HepG2 (cell line): ENCODE data around the gene SVOP. TPM values are rescaled to one million over a fixed set of nuclear protein-coding genes. Genes with fewer than 3 reads are reported as not detected.

ENCODE experiments used
- CENPT ChIP-seq: sonication (generic); formaldehyde crosslinking; IDR thresholded peaks from 2 replicates; pipeline ENCODE4 v1.8.0; 2022; ENCODE audit warnings: low read depth, mild to moderate bottlenecking, moderate library complexity, missing genetic modification reagents
- FIP1L1 ChIP-seq: fragments of 200-400 bp; formaldehyde crosslinking; IDR thresholded peaks from 2 replicates; pipeline ENCODE4 v1.6.1; 2018; ENCODE audit warnings: low read depth, mild to moderate bottlenecking, low read length, moderate library complexity, borderline replicate concordance; ENCODE audit not compliant: insufficient read depth
- FOXK2 ChIP-seq: fragments of 450-650 bp; IDR thresholded peaks from 2 replicates; pipeline ENCODE4 v1.6.1; 2016
- GABPA ChIP-seq, 2 experiments: IDR thresholded peaks; 2 replicates each; pipeline ENCODE4 v1.6.1; 2011 to 2016; ENCODE audit warnings: low read depth in 2 of 2, low read length in 1 of 2, missing biosample characterization in 1 of 2, missing genetic modification characterization in 1 of 2
- GPN1 ChIP-seq: sonication (generic); formaldehyde crosslinking; IDR thresholded peaks from 2 replicates; pipeline ENCODE4 v1.5.1; 2020; ENCODE audit warnings: missing genetic modification reagents, borderline replicate concordance
- PHF20 ChIP-seq: sonication (generic); formaldehyde crosslinking; IDR thresholded peaks from 2 replicates; pipeline ENCODE4 v1.5.0; 2020; ENCODE audit warnings: mild to moderate bottlenecking, missing genetic modification reagents
- RXRB ChIP-seq: IDR thresholded peaks from 2 replicates; pipeline ENCODE4 v1.6.1; 2016; ENCODE audit warnings: borderline replicate concordance, missing genetic modification reagents, missing compliant biosample characterization
- TIGD3 ChIP-seq: sonication (generic); formaldehyde crosslinking; IDR thresholded peaks from 2 replicates; pipeline ENCODE4 v1.5.1; 2020; ENCODE audit warnings: mild to moderate bottlenecking, missing genetic modification reagents, borderline replicate concordance
- ZNF280B ChIP-seq: sonication (generic); formaldehyde crosslinking; IDR thresholded peaks from 2 replicates; pipeline ENCODE4 v1.5.0; 2020; ENCODE audit warnings: missing genetic modification reagents, mild to moderate bottlenecking, borderline replicate concordance
- ZNF431 ChIP-seq: sonication (generic); formaldehyde crosslinking; IDR thresholded peaks from 2 replicates; pipeline ENCODE4 v1.9.0; 2022; ENCODE audit warnings: missing genetic modification reagents, low read depth, mild to moderate bottlenecking, borderline replicate concordance
- ZNF460 ChIP-seq: sonication (generic); formaldehyde crosslinking; IDR thresholded peaks from 2 replicates; pipeline ENCODE4 v1.5.1; 2020; ENCODE audit warnings: missing genetic modification reagents, mild to moderate bottlenecking, borderline replicate concordance
- ZNF614 ChIP-seq: IDR thresholded peaks from 2 replicates; pipeline ENCODE4 v1.6.1; 2018; ENCODE audit warnings: missing biosample characterization, missing genetic modification reagents, inconsistent platforms, borderline replicate concordance
- ZZZ3 ChIP-seq: sonication (generic); formaldehyde crosslinking; IDR thresholded peaks from 2 replicates; pipeline ENCODE4 v1.4.0; 2020; ENCODE audit warnings: missing genetic modification reagents, mild to moderate bottlenecking, borderline replicate concordance
- polyA plus RNA-seq, 8 experiments: library from polyadenylated mRNA; depleted of rRNA in 3 of 8; stranded (reverse) in 7 of 8; unstranded in 1 of 8; fragments of >200 nt; fragmentation: Illumina TruSeq in 4 of 8; extraction: Trizol in 4 of 8; gene quantifications; 2 replicates each; pipeline versions ENCODE4 v1.2.1 to v1.2.3, GENCODE V29; 2011 to 2016; ENCODE audit warnings: low read depth in 4 of 8, missing spikeins in 1 of 8, mixed read lengths in 1 of 8; ENCODE audit not compliant: insufficient read depth in 1 of 8
- total RNA-seq, 5 experiments: library from RNA; depleted of rRNA; stranded (reverse); fragments of >200 nt; fragmentation: Illumina TruSeq; extraction: Trizol; gene quantifications; 2 replicates each; pipeline ENCODE4 v1.2.3, GENCODE V29; 2016; ENCODE audit warnings: low read depth in 1 of 5
- TF ChIP-seq, protein P1 (sequence below): sonication (generic); formaldehyde crosslinking; IDR thresholded peaks from 2 replicates; pipeline ENCODE4 v1.5.0; 2020; ENCODE audit warnings: mild to moderate bottlenecking, missing genetic modification reagents
- TF ChIP-seq, protein P2 (sequence below): sonication (generic); formaldehyde crosslinking; IDR thresholded peaks from 2 replicates; pipeline ENCODE4 v1.8.0; 2022; ENCODE audit warnings: mild to moderate bottlenecking, missing genetic modification reagents, borderline replicate concordance
- TF ChIP-seq, protein P3 (sequence below): sonication (generic); formaldehyde crosslinking; IDR thresholded peaks from 2 replicates; pipeline ENCODE4 v1.8.0; 2022; ENCODE audit warnings: missing genetic modification reagents, mild to moderate bottlenecking, borderline replicate concordance
- TF ChIP-seq, protein P4 (sequence below): conservative IDR thresholded peaks from 2 replicates; pipeline ENCODE4 v1.6.1; 2018; ENCODE audit warnings: missing genetic modification reagents

Gene SVOP
- total and polyA plus RNA-seq, 2 of the 13 experiments (the other 11 are each of a cell fraction or from before 2014, with no cell fraction given) = not detected

DNA sequence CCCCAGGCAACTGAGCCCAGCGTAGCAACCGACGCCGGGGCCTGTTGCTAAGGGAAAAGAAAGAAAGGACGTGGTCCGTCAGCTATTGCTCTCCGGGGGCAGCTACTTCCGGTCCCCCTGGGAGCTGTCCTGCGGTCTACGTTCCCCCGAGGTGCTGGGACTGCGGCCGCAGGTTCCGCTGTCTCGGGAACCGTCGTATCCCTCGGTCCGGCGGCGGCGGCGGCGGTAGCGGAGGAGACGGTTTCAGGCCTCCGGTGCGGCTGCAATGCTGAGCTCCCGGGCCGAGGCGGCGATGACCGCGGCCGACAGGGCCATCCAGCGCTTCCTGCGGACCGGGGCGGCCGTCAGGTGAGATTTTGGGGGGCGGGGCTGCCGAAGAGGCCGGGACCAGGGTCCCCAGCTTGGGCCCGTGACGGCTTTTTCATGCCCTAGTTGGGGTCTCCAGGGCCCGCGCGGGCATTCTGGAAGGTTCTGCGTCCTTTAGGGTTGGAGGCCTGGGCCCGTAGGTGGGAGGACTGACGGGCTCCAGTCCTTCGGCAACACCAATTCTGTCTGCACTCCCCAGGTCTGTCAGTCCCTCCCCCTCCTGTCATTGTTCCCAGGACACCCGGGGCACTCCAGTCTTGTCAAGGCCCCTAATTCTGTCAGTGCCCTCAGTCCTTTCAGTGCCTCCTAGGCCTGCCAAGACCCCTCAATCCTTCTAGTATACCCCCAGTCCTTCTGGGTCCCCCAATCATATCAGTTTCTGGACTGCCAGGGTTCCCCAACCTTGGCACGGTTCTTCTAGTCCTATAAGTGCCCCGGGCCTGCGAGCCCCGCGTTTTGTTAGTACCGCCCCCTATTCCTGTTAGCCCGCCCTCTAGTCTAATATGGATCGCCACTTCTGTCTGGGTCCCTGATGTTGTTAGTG lies 31.8 kb upstream of the SVOP start, which contains the start of gene USP30 (continued):
- TF ChIP-seq, protein P1, sequence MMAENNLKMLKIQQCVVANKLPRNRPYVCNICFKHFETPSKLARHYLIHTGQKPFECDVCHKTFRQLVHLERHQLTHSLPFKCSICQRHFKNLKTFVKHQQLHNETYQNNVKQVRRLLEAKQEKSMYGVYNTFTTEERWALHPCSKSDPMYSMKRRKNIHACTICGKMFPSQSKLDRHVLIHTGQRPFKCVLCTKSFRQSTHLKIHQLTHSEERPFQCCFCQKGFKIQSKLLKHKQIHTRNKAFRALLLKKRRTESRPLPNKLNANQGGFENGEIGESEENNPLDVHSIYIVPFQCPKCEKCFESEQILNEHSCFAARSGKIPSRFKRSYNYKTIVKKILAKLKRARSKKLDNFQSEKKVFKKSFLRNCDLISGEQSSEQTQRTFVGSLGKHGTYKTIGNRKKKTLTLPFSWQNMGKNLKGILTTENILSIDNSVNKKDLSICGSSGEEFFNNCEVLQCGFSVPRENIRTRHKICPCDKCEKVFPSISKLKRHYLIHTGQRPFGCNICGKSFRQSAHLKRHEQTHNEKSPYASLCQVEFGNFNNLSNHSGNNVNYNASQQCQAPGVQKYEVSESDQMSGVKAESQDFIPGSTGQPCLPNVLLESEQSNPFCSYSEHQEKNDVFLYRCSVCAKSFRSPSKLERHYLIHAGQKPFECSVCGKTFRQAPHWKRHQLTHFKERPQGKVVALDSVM (CRISPR knock-in tag) = no peak; the same call in 1 of the 2 replicates
- no peak for TF ChIP-seq TIGD3 (CRISPR knock-in tag)
- TF ChIP-seq PHF20 (CRISPR knock-in tag) = peak; percentile 98
- TF ChIP-seq RXRB (CRISPR knock-in tag) = peak; percentile 75
- peak; percentile 85; the same call in 1 of the 2 replicates for TF ChIP-seq ZZZ3 (CRISPR knock-in tag)
- TF ChIP-seq CENPT (CRISPR knock-in tag) = no peak
- TF ChIP-seq, protein P2, sequence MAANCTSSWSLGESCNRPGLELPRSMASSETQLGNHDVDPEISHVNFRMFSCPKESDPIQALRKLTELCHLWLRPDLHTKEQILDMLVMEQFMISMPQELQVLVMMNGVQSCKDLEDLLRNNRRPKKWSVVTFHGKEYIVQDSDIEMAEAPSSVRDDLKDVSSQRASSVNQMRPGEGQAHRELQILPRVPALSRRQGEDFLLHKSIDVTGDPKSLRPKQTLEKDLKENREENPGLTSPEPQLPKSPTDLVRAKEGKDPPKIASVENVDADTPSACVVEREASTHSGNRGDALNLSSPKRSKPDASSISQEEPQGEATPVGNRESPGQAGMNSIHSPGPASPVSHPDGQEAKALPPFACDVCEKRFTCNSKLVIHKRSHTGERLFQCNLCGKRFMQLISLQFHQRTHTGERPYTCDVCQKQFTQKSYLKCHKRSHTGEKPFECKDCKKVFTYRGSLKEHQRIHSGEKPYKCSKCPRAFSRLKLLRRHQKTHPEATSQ (CRISPR knock-in tag) = no peak
- no peak for TF ChIP-seq GPN1 (CRISPR knock-in tag)
- peak; percentile 99 for TF ChIP-seq GABPA (IDR thresholded peaks at IDR 0.05; ENCODE audit: low read depth, low read length)
- TF ChIP-seq GABPA (CRISPR knock-in tag; IDR thresholded peaks at IDR 0.05; ENCODE audit: low read depth) = peak; percentile 98
- peak; percentile 22; the same call in 1 of the 2 replicates for TF ChIP-seq ZNF460 (CRISPR knock-in tag)
- TF ChIP-seq, protein P3, sequence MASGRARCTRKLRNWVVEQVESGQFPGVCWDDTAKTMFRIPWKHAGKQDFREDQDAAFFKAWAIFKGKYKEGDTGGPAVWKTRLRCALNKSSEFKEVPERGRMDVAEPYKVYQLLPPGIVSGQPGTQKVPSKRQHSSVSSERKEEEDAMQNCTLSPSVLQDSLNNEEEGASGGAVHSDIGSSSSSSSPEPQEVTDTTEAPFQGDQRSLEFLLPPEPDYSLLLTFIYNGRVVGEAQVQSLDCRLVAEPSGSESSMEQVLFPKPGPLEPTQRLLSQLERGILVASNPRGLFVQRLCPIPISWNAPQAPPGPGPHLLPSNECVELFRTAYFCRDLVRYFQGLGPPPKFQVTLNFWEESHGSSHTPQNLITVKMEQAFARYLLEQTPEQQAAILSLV (CRISPR knock-in tag) = no peak; the same call in 1 of the 2 replicates
- no peak for TF ChIP-seq FIP1L1
- peak; percentile 94; the same call in 1 of the 2 replicates for TF ChIP-seq ZNF614 (CRISPR knock-in tag)
- 0 out of 2 replicates have a peak, but pooled peaks have one; percentile 52 for TF ChIP-seq ZNF431 (CRISPR knock-in tag)
- TF ChIP-seq, protein P4, sequence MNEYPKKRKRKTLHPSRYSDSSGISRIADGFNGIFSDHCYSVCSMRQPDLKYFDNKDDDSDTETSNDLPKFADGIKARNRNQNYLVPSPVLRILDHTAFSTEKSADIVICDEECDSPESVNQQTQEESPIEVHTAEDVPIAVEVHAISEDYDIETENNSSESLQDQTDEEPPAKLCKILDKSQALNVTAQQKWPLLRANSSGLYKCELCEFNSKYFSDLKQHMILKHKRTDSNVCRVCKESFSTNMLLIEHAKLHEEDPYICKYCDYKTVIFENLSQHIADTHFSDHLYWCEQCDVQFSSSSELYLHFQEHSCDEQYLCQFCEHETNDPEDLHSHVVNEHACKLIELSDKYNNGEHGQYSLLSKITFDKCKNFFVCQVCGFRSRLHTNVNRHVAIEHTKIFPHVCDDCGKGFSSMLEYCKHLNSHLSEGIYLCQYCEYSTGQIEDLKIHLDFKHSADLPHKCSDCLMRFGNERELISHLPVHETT (CRISPR knock-in tag) = peak; percentile 98
- TF ChIP-seq ZNF280B (CRISPR knock-in tag) = peak; percentile 72; the same call in 1 of the 2 replicates
- peak; percentile 62; the same call in 1 of the 2 replicates for TF ChIP-seq FOXK2
